Endothelial cell of umbilical vein (primary cell): Measurements from ENCODE around the gene KRT10. TPM values are rescaled to one million over a fixed set of nuclear protein-coding genes. Genes with fewer than 3 reads are reported as not detected.

Experiments used
- BruUV-seq: library from RNA; stranded (reverse); fragments of 400-500 nt; replicated peaks from 2 replicates; lab custom pipeline; 2021; lab: Mats Ljungman, UMichigan
- CTCF ChIA-PET: fragments of 300-600, 350-600 bp; sonication (Branson Sonifier 250); formaldehyde crosslinking; loops from one replicate; lab custom pipeline; 2021; ENCODE audit warnings: antibody characterized with exemption, inconsistent platforms; lab: Charles Lee
- POLR2A ChIA-PET: fragments of 300-600, 350-600 bp; sonication (Branson Sonifier 250); formaldehyde crosslinking; loops from one replicate; lab custom pipeline; 2021; ENCODE audit warnings: antibody characterized with exemption, inconsistent platforms; lab: Charles Lee
- DNase-seq: peaks from one replicate; pipeline ENCODE4 v3.0.0-alpha.2; 2011; ENCODE audit warnings: low read depth, low spot score
- FAIRE-seq: peaks from 2 replicates; lab custom pipeline; 2011; peaks lifted over from hg19 to GRCh38; lab: Jason Lieb, UNC
- H2AFZ ChIP-seq: 2 replicates; pipeline ENCODE4 v1.6.0; 2012; ENCODE audit warnings: low read depth, low read length, control low read depth, inconsistent platforms
- H3K27ac ChIP-seq: 2 replicates; pipeline ENCODE4 v1.5.1; 2011; ENCODE audit warnings: low read depth, mild to moderate bottlenecking, control low read depth, low read length, moderate library complexity; ENCODE audit not compliant: insufficient read depth
- H3K27me3 ChIP-seq, 2 experiments: 2 replicates each; pipeline versions ENCODE4 v1.6.0 to v1.6.1; 2011; ENCODE audit warnings: low read length in 2 of 2, mixed read lengths in 1 of 2; ENCODE audit not compliant: control insufficient read depth in 2 of 2, insufficient read depth in 2 of 2
- H3K36me3 ChIP-seq, 2 experiments: 2 replicates in 1 of 2; 3 replicates in 1 of 2; pipeline ENCODE4 v1.5.1; 2011; ENCODE audit warnings: low read length in 2 of 2, mild to moderate bottlenecking in 1 of 2, moderate library complexity in 1 of 2; ENCODE audit not compliant: control insufficient read depth in 2 of 2, insufficient read depth in 2 of 2; ENCODE audit errors: extremely low read depth in 1 of 2
- H3K4me1 ChIP-seq: 3 replicates; pipeline ENCODE4 v1.5.1; 2011; ENCODE audit warnings: mild to moderate bottlenecking, low read length; ENCODE audit not compliant: control insufficient read depth, insufficient read depth; ENCODE audit errors: extremely low read depth
- H3K4me2 ChIP-seq: 2 replicates; pipeline ENCODE4 v1.6.1; 2011; ENCODE audit warnings: low read length, control low read depth, mixed read lengths; ENCODE audit not compliant: insufficient read depth
- H3K4me3 ChIP-seq, 3 experiments: fragments of 200-600 bp in 1 of 3; sonication (generic), shearing (Covaris generic) in 1 of 3; replicated peaks in 1 of 3; 2 replicates each; pipeline ENCODE4 v1.5.1; 2011 to 2016; ENCODE audit warnings: control low read depth in 3 of 3, low read length in 3 of 3, mild to moderate bottlenecking in 2 of 3, inconsistent platforms in 1 of 3, low read depth in 1 of 3, moderate library complexity in 1 of 3; ENCODE audit not compliant: insufficient read depth in 1 of 3
- H3K79me2 ChIP-seq: 2 replicates; pipeline ENCODE4 v1.6.0; 2012; ENCODE audit warnings: low read length, inconsistent platforms; ENCODE audit not compliant: control insufficient read depth, insufficient read depth
- H3K9ac ChIP-seq: replicated peaks from 2 replicates; pipeline ENCODE3; 2011; ENCODE audit warnings: low read length, control low read depth; ENCODE audit not compliant: insufficient read depth; ENCODE audit errors: extremely low read depth
- H3K9me1 ChIP-seq: replicated peaks from 3 replicates; pipeline ENCODE4 v1.6.0; 2011; ENCODE audit warnings: mild to moderate bottlenecking, low read length; ENCODE audit not compliant: control insufficient read depth, insufficient read depth; ENCODE audit errors: extremely low read depth
- H3K9me3 ChIP-seq: replicated peaks from 2 replicates; pipeline ENCODE4 v1.5.1; 2012; ENCODE audit warnings: low read length, inconsistent platforms; ENCODE audit not compliant: control insufficient read depth, insufficient read depth
- H4K20me1 ChIP-seq: replicated peaks from 2 replicates; pipeline ENCODE3; 2011; ENCODE audit warnings: mild to moderate bottlenecking, low read length; ENCODE audit not compliant: control insufficient read depth, insufficient read depth; ENCODE audit errors: extremely low read depth
- CTCF ChIP-seq, 2 donors: IDR thresholded peaks; 1 replicate in 1 of 2; 2 replicates in 1 of 2; pipeline ENCODE4 v1.5.1; 2011; ENCODE audit warnings: low read length in 2 of 2, mild to moderate bottlenecking in 2 of 2, moderate library complexity in 2 of 2, control low read depth in 1 of 2, inconsistent platforms in 1 of 2, low read depth in 1 of 2; ENCODE audit not compliant: insufficient read depth in 1 of 2; ENCODE audit errors: extremely low read depth in 1 of 2
- EZH2 ChIP-seq: IDR thresholded peaks from 2 replicates; pipeline ENCODE4 v1.6.1; 2012; ENCODE audit warnings: borderline replicate concordance, low read depth, mild to moderate bottlenecking, moderate library complexity, low read length, inconsistent platforms; ENCODE audit not compliant: severe bottlenecking
- FOS ChIP-seq: IDR thresholded peaks from 2 replicates; pipeline ENCODE4 v1.6.1; 2011; ENCODE audit warnings: mild to moderate bottlenecking, low read length, moderate library complexity, borderline replicate concordance; ENCODE audit not compliant: insufficient read depth
- GATA2 ChIP-seq: IDR thresholded peaks from 2 replicates; pipeline ENCODE4 v1.7.0; 2011; ENCODE audit warnings: low read depth, mild to moderate bottlenecking, moderate library complexity, mixed read lengths, low read length; ENCODE audit not compliant: insufficient read length, insufficient read depth
- JUN ChIP-seq: IDR thresholded peaks from 2 replicates; pipeline ENCODE4 v1.6.1; 2011; ENCODE audit warnings: borderline replicate concordance, low read depth; ENCODE audit not compliant: insufficient read length, insufficient read depth
- MAX ChIP-seq: IDR thresholded peaks from 2 replicates; pipeline ENCODE4 v1.6.1; 2011; ENCODE audit not compliant: insufficient read depth, insufficient read length
- MYC ChIP-seq: IDR thresholded peaks from one replicate; pipeline ENCODE4 v1.6.1; 2011; ENCODE audit warnings: mild to moderate bottlenecking, low read depth, low read length
- POLR2A ChIP-seq: IDR thresholded peaks from 2 replicates; pipeline ENCODE4 v1.6.1; 2012; ENCODE audit warnings: low read depth, mild to moderate bottlenecking, control low read depth, low read length
- POLR2AphosphoS5 ChIP-seq: IDR thresholded peaks from 2 replicates; pipeline ENCODE4 v1.6.1; 2012; ENCODE audit warnings: low read depth, mild to moderate bottlenecking, control low read depth, low read length, moderate library complexity; ENCODE audit not compliant: insufficient read depth
- dilution Hi-C: fragments of 300-500 bp; cut with MboI; formaldehyde crosslinking; loops from one replicate; pipeline ENCODE4 v1.15.0; 2019; ENCODE audit warnings: low sequenced_read_pairs; ENCODE audit not compliant: extremely low pct_ligation_motif_present
- intact Hi-C: fragments of 100-400 bp; cut with micrococcal nuclease; formaldehyde crosslinking; loops from one replicate; pipeline ENCODE4 v1.10.0; 2022
- polyA plus RNA-seq, 4 experiments: library from polyadenylated mRNA; depleted of rRNA in 3 of 4; stranded (reverse) in 3 of 4; unstranded in 1 of 4; fragments of >200 nt; gene quantifications; 2 replicates each; pipeline versions ENCODE4 v1.2.1 to v1.2.3, GENCODE V29; 2011 to 2012; ENCODE audit warnings: missing spikeins in 1 of 4
- total RNA-seq: library from RNA; stranded (reverse); gene quantifications from 2 replicates; pipeline ENCODE4 v1.2.3, GENCODE V29; 2021

The KRT10 gene
- total and polyA plus RNA-seq, 2 donors (not counting 3 experiments of a cell fraction or from before 2014, with no cell fraction given), result 5.1 to 55.6 TPM

- Histone ChIP-seq H3K27ac (no peak overlapping the region), H3K9me1 (no peaks in the 10 kb centered on the region), H2AFZ (no peak overlapping the region), H3K79me2 (no peaks in the 10 kb centered on the region), H3K4me1 (no peaks in the 10 kb centered on the region), H3K9me3 (no peaks in the 10 kb centered on the region), H3K9ac (no peak overlapping the region), H3K36me3 (no peaks in the 10 kb centered on the region), H3K4me2 (no peak overlapping the region), H3K4me3 (no peak overlapping the region), H3K27me3 (peaks cover 6 to 28% of the 10 kb centered on the region in 2 experiments), H4K20me1 (no peaks in the 10 kb centered on the region)
- DNase-seq (no peak), FAIRE-seq (no peak)
- no peak for TF ChIP-seq JUN
- no peak for TF ChIP-seq FOS
- TF ChIP-seq MYC, result no peak
- no peak for TF ChIP-seq EZH2
- TF ChIP-seq POLR2A, result no peak
- no peak for TF ChIP-seq POLR2AphosphoS5
- no peak for TF ChIP-seq GATA2
- no peak for TF ChIP-seq CTCF (IDR thresholded peaks at IDR 0.05; ENCODE audit: extremely low read depth in 1 of 2, insufficient read depth in 1 of 2, low read depth in 1 of 2, low read length in 2 of 2)
- no peak for TF ChIP-seq MAX
- ChIA-PET CTCF (no interaction called here), POLR2A (no interaction called here)
- dilution Hi-C loops (no loop called here), intact Hi-C loops (no loop called here)
- no TSS peak for BruUV-seq
Observed at GRCh38 chr17:40870136-40870535, 47.7 kb upstream of the KRT10 start.
